DOHH2 (cell line): ENCODE data around the gene SLC24A2.

Source experiments
- H3F3A ChIP-seq: fragments of 200-600 bp; sonication (generic), shearing (Covaris generic); 2 replicates; pipeline ENCODE4 v1.6.0; 2016; ENCODE audit warnings: antibody characterized with exemption, mild to moderate bottlenecking; ENCODE audit not compliant: control insufficient read depth, insufficient read depth
- H3K27ac ChIP-seq: fragments of 200-600 bp; sonication (generic); 2 replicates; pipeline ENCODE4 v1.5.1; 2014; ENCODE audit warnings: low read depth, mild to moderate bottlenecking, low read length, moderate library complexity
- H3K27me3 ChIP-seq: fragments of 200-600 bp; sonication (generic); 2 replicates; pipeline ENCODE4 v1.6.1; 2014; ENCODE audit warnings: mild to moderate bottlenecking, low read length, mixed read lengths; ENCODE audit not compliant: control insufficient read depth
- H3K36me3 ChIP-seq: fragments of 200-600 bp; sonication (generic); 2 replicates; pipeline ENCODE4 v1.6.1; 2014; ENCODE audit warnings: mild to moderate bottlenecking, low read length, moderate library complexity, mixed read lengths; ENCODE audit not compliant: control insufficient read depth
- H3K4me1 ChIP-seq: fragments of 200-600 bp; sonication (generic); 2 replicates; pipeline ENCODE4 v1.6.1; 2014; ENCODE audit warnings: mild to moderate bottlenecking, low read length, mixed read lengths; ENCODE audit not compliant: control insufficient read depth
- H3K4me2 ChIP-seq: fragments of 200-600 bp; sonication (generic); 2 replicates; pipeline ENCODE4 v1.6.0; 2014; ENCODE audit warnings: mild to moderate bottlenecking, low read length, moderate library complexity
- H3K4me3 ChIP-seq: fragments of 200-600 bp; sonication (generic); 2 replicates; pipeline ENCODE4 v1.5.1; 2014; ENCODE audit warnings: mild to moderate bottlenecking, low read length, mixed read lengths
- H3K79me2 ChIP-seq: fragments of 200-600 bp; sonication (generic); 2 replicates; pipeline ENCODE4 v1.6.1; 2014; ENCODE audit warnings: mild to moderate bottlenecking, low read length, mixed read lengths; ENCODE audit not compliant: control insufficient read depth
- H3K9me2 ChIP-seq: fragments of 200-600 bp; sonication (generic); replicated peaks from 2 replicates; pipeline ENCODE4 v1.6.1; 2014; ENCODE audit warnings: mild to moderate bottlenecking, low read length, mixed read lengths; ENCODE audit not compliant: control insufficient read depth
- H3K9me3 ChIP-seq: fragments of 200-600 bp; sonication (generic); 2 replicates; pipeline ENCODE4 v1.6.1; 2014; ENCODE audit warnings: antibody characterized with exemption, low read length, mixed read lengths; ENCODE audit not compliant: control insufficient read depth, insufficient read depth
- H4K20me1 ChIP-seq: fragments of 200-600 bp; sonication (generic); 2 replicates; pipeline ENCODE4 v1.6.0; 2014; ENCODE audit warnings: low read depth, mild to moderate bottlenecking, antibody characterized with exemption, low read length, moderate library complexity; ENCODE audit not compliant: control insufficient read depth, insufficient read depth
- CTCF ChIP-seq: fragments of 200-600 bp; sonication (generic); IDR thresholded peaks from one replicate; pipeline ENCODE4 v1.5.1; 2014; ENCODE audit warnings: antibody characterized with exemption, mild to moderate bottlenecking, low read depth, low read length; ENCODE audit not compliant: poor library complexity, severe bottlenecking
- EZH2phosphoT487 ChIP-seq: fragments of 200-600 bp; sonication (generic); IDR thresholded peaks from 2 replicates; pipeline ENCODE4 v1.6.1; 2017; ENCODE audit warnings: borderline replicate concordance, mild to moderate bottlenecking, antibody characterized with exemption, low read length, moderate library complexity, mixed read lengths

The SLC24A2 gene

GRCh38 chr9:19807182-19807892 is 18.5 kb upstream of the SLC24A2 start:
- Histone ChIP-seq H3K9me3 (no peaks in the 10 kb centered on the region), H3K36me3 (no peaks in the 10 kb centered on the region), H3K4me1 (no peaks in the 10 kb centered on the region), H3K27me3 (no peaks in the 10 kb centered on the region), H3K4me2 (no peak overlapping the region), H3K4me3 (no peak overlapping the region), H3K79me2 (no peaks in the 10 kb centered on the region), H3F3A (no peaks in the 10 kb centered on the region), H3K27ac (no peak overlapping the region), H4K20me1 (no peaks in the 10 kb centered on the region), H3K9me2 (no peaks in the 10 kb centered on the region)
- no peak for TF ChIP-seq CTCF
- TF ChIP-seq EZH2phosphoT487: no peak

- no peak overlapping the region for H3K4me2 ChIP-seq
- no peak overlapping the region for H3K27ac ChIP-seq
- H3K9me2 ChIP-seq: no peaks in the 10 kb centered on the region
- no peaks in the 10 kb centered on the region for H3F3A ChIP-seq
- no peaks in the 10 kb centered on the region for H3K4me1 ChIP-seq
- H3K79me2 ChIP-seq: no peaks in the 10 kb centered on the region
- H3K4me3 ChIP-seq: no peak overlapping the region
- no peaks in the 10 kb centered on the region for H3K36me3 ChIP-seq
- no peaks in the 10 kb centered on the region for H3K9me3 ChIP-seq
- no peaks in the 10 kb centered on the region for H3K27me3 ChIP-seq
- TF ChIP-seq EZH2phosphoT487 (no peak), CTCF (no peak)
- H4K20me1 ChIP-seq: no peaks in the 10 kb centered on the region
Measured at GRCh38 chr9:19804431-19804830, 15.6 kb upstream of the SLC24A2 start.

GRCh38 chr9:19800884-19801283 is 12.0 kb upstream of the SLC24A2 start:
- Histone ChIP-seq H3K27ac (no peak overlapping the region), H3K9me3 (no peaks in the 10 kb centered on the region), H3F3A (no peaks in the 10 kb centered on the region), H3K27me3 (no peaks in the 10 kb centered on the region), H4K20me1 (no peaks in the 10 kb centered on the region), H3K79me2 (no peaks in the 10 kb centered on the region), H3K4me1 (no peaks in the 10 kb centered on the region), H3K4me3 (no peak overlapping the region), H3K4me2 (no peak overlapping the region), H3K9me2 (no peaks in the 10 kb centered on the region), H3K36me3 (no peaks in the 10 kb centered on the region)
- TF ChIP-seq CTCF (no peak), EZH2phosphoT487 (no peak)
